NB4 (cell line): Measurements from ENCODE around the gene AIFM3.

Experiments used
- CTCF ChIP-seq: IDR thresholded peaks from one replicate; pipeline ENCODE4 v1.5.1; 2012; ENCODE audit warnings: low read depth, low read length
- MYC ChIP-seq: IDR thresholded peaks from 2 replicates; pipeline ENCODE4 v1.6.1; 2011; ENCODE audit warnings: low read depth, low read length
- POLR2A ChIP-seq: IDR thresholded peaks from 2 replicates; pipeline ENCODE4 v1.6.1; 2011; ENCODE audit warnings: mild to moderate bottlenecking; ENCODE audit not compliant: insufficient read length; ENCODE audit errors: extremely low read depth
- TF ChIP-seq, protein P1 (sequence below): IDR thresholded peaks from 2 replicates; pipeline ENCODE4 v1.6.1; 2011; ENCODE audit warnings: low read depth, low read length

DNA sequence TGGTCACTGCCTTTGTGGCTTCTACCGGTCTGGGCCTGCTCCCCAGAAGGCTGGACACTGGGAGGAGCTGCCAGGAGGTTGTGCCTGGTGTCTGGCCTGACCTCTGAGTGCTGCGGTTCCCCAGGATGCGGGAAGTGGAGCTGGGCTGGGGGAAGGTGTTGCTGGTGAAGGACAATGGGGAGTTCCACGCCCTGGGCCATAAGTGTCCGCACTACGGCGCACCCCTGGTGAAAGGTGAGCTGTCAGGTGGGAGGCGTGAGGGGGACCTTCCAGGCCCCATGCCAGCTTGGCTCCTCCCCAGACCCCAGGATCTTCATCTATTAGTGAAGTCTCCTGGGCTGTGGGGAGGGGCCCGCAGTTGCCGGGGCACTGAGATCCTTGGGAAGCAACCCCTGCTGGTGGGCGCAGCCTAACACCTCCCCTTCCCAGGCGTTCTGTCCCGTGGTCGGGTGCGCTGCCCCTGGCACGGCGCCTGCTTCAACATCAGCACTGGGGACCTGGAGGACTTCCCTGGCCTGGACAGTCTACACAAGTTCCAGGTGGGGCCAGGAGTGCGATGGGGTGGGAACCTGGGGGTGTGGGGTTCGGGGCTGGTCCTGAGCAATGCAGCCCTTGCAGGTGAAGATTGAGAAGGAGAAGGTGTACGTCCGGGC lies 6.7 kb downstream of the AIFM3 start:
- TF ChIP-seq, protein P1, sequence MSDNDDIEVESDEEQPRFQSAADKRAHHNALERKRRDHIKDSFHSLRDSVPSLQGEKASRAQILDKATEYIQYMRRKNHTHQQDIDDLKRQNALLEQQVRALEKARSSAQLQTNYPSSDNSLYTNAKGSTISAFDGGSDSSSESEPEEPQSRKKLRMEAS = no peak
- TF ChIP-seq POLR2A = no peak
- no peak for TF ChIP-seq MYC
- no peak for TF ChIP-seq CTCF
